MCF 10A (cell line): ENCODE data around the gene DVL1. TPM values are rescaled to one million over a fixed set of nuclear protein-coding genes. Genes with fewer than 3 reads are reported as not detected.

Experiments used
- BruUV-seq: library from RNA; stranded (reverse); fragments of 400-500 nt; replicated peaks from 2 replicates; lab custom pipeline; 2021; lab: Mats Ljungman, UMichigan
- CTCF ChIA-PET: fragments of 300-600 bp; sonication (Branson Sonifier 250); formaldehyde crosslinking; extraction: SDS; loops from one replicate; lab custom pipeline; 2021; ENCODE audit warnings: antibody characterized with exemption, inconsistent platforms; lab: Yijun Ruan, JAX
- POLR2A ChIA-PET: fragments of 300-600, 350-650 bp; sonication (Branson Sonifier 250); formaldehyde crosslinking; extraction: SDS; loops from one replicate; lab custom pipeline; 2020; ENCODE audit warnings: antibody characterized with exemption, inconsistent platforms; lab: Yijun Ruan, JAX
- DNase-seq: peaks from one replicate; pipeline ENCODE4 v3.0.0-alpha.2; 2018; ENCODE audit not compliant: unreplicated experiment
- H3K27ac Mint-ChIP-seq: one replicate; pipeline ENCODE4 v1.8.0; 2022; ENCODE audit warnings: mild to moderate bottlenecking, low read depth, mixed read lengths; ENCODE audit not compliant: unreplicated experiment
- H3K27me3 Mint-ChIP-seq: one replicate; pipeline ENCODE4 v1.8.0; 2022; ENCODE audit warnings: mixed read lengths; ENCODE audit not compliant: insufficient read depth, unreplicated experiment
- H3K36me3 Mint-ChIP-seq: one replicate; pipeline ENCODE4 v1.8.0; 2022; ENCODE audit warnings: mild to moderate bottlenecking, moderate library complexity, mixed read lengths; ENCODE audit not compliant: insufficient read depth, unreplicated experiment
- H3K4me1 Mint-ChIP-seq: one replicate; pipeline ENCODE4 v1.8.0; 2022; ENCODE audit warnings: mixed read lengths; ENCODE audit not compliant: insufficient read depth, unreplicated experiment
- H3K4me3 Mint-ChIP-seq: one replicate; pipeline ENCODE4 v1.8.0; 2022; ENCODE audit warnings: mild to moderate bottlenecking, moderate library complexity, mixed read lengths; ENCODE audit not compliant: unreplicated experiment
- H3K9me3 Mint-ChIP-seq: one replicate; pipeline ENCODE4 v1.8.0; 2022; ENCODE audit warnings: mixed read lengths; ENCODE audit not compliant: unreplicated experiment
- intact Hi-C: fragments of 100-400 bp; cut with micrococcal nuclease; formaldehyde crosslinking; loops from 2 replicates; pipeline ENCODE4 v1.14.1; 2022
- total RNA-seq: library from RNA; stranded (reverse); gene quantifications from 2 replicates; pipeline ENCODE4 v1.2.3, GENCODE V29; 2022
- TF ChIP-seq, protein P1 (sequence below): fragments of 200-600 bp; IDR thresholded peaks from one replicate; pipeline ENCODE4 v1.8.0; 2022; ENCODE audit warnings: antibody characterized with exemption, mild to moderate bottlenecking; ENCODE audit not compliant: unreplicated experiment

DVL1 gene
- total RNA-seq, 1 experiment from 2014 or later, result 113 TPM

DNA sequence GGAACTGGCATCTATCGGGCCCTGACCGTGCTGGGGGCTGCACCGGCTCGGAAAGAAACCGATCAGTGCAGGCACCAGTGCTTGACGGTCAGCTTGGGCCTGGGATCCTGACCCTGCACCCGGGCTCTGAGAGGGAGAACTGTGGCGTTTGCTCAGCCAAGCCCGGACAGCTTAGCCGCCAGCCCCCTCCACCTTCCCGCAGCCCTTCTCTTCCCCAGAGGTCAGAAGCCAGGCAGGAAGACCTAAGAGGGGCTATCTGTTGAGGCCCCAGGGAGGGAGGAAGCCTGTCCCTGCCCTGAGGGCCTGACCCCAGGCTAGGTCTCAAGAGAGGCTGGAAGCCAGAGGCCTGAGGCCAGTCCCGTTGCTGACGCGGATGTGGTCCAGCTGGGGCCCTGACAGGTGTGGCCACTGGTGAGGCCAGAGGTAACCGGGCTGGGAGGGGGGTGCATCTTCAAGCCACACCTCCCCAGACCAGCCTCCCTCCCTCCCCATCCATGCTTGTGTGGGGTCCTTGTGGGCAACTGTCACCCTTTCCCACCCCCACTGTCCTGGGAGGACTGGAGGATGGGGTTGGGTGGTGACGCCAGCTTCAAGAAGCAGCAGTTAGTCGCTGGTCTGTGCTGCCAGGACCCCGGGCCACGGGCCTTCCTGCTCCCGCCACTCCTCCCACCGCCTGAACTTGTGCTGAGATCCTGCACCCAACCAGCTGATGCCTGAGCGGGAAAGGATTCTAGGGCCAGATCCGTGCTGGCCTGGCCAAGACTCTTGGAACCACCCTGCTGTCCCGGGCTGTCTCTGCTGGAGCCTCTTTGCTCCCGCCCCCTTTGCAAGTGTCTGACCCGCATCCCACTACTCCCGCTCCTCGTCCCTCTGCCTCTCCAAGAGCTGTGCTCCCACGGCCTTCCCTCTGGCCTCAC, 2.6 kb upstream of the DVL1 start:
- Mint-ChIP-seq H3K9me3 (no peaks in the 10 kb centered on the region), H3K4me1 (peaks cover 10% of the 10 kb centered on the region), H3K4me3 (peak overlapping the region; percentile 60), H3K36me3 (peaks cover 5% of the 10 kb centered on the region), H3K27ac (peak overlapping the region; percentile 86), H3K27me3 (no peaks in the 10 kb centered on the region)
- POLR2A ChIA-PET, result interaction anchor here (0.7 to 2.0 kb wide), 4 partner anchors 18 to 47 kb away, joined by 4 to 7 read pairs (median 5); partner anchors contain the start of genes AURKAIP1 and CCNL2
- TF ChIP-seq, protein P1, sequence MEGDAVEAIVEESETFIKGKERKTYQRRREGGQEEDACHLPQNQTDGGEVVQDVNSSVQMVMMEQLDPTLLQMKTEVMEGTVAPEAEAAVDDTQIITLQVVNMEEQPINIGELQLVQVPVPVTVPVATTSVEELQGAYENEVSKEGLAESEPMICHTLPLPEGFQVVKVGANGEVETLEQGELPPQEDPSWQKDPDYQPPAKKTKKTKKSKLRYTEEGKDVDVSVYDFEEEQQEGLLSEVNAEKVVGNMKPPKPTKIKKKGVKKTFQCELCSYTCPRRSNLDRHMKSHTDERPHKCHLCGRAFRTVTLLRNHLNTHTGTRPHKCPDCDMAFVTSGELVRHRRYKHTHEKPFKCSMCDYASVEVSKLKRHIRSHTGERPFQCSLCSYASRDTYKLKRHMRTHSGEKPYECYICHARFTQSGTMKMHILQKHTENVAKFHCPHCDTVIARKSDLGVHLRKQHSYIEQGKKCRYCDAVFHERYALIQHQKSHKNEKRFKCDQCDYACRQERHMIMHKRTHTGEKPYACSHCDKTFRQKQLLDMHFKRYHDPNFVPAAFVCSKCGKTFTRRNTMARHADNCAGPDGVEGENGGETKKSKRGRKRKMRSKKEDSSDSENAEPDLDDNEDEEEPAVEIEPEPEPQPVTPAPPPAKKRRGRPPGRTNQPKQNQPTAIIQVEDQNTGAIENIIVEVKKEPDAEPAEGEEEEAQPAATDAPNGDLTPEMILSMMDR, result no peak
- CTCF ChIA-PET, result interaction anchor here (0.6 kb wide), 1 partner anchor 34 kb away, joined by 3 read pairs; no protein-coding TSS in a partner anchor
- intact Hi-C loops, result no loop called here
- BruUV-seq, result no TSS peak
- no peak for DNase-seq

DNA sequence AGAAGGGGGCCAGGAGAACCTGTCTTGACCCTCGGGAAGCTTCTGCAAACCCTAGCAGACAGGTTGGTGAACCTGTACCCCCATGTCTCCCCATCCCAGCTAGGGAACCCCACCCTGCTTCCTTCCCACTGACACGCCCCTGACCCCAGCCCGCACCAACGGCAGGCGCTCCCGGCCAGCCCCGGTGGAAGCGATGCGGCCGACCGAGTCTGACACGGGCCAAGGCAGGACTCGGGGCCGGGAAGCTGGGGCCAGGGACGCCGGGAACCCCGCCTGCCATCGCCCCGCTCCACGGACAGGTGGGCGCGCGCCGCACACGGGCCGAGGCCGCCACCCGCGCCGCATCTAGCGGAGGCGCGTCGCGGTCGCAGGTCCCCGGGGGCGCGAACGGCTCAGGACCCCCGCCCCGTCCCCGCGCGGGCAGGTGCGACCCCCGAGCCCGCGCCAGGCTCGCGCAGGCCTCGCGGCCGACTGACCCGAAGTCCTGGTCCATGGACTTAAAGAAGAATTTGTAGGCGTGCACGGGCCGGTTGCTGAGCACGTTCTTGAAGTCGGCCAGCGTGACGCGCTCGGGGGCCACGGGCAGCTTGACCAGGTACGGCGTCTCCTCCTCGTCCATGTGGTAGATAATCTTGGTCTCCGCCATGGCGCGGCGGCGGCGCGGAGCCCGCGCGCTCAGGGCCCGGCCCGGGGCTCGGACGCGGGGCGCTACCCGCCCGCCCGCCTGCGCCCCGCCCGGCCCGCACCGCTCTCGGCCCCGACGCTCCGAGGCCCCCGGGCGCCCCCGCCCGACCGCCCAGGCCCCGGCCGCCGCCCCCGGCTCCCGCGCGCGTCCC, 580 bp downstream of the DVL1 start:
- Mint-ChIP-seq H3K27me3 (no peaks in the 10 kb centered on the region), H3K36me3 (peaks cover 6% of the 10 kb centered on the region), H3K4me3 (peak overlapping the region; percentile 79), H3K9me3 (no peaks in the 10 kb centered on the region), H3K27ac (peak overlapping the region; percentile 84), H3K4me1 (peaks cover 13% of the 10 kb centered on the region)
- CTCF ChIA-PET, result interaction anchor here (0.6 to 1.2 kb wide), 7 partner anchors 14 to 52 kb away, joined by 3 to 7 read pairs (median 3); partner anchors contain the start of gene AURKAIP1
- intact Hi-C loops, result loop anchor here (1.0 kb wide), 1 partner anchor 40 kb away; the partner anchor contains the start of gene PUSL1
- no TSS peak for BruUV-seq
- TF ChIP-seq, protein P1, result no peak
- no peak for DNase-seq
- POLR2A ChIA-PET, result interaction anchor here (0.7 to 5.7 kb wide), 12 partner anchors 11 to 328 kb away, joined by 3 to 47 read pairs (median 4); partner anchors contain the start of genes AURKAIP1 and CCNL2

DNA sequence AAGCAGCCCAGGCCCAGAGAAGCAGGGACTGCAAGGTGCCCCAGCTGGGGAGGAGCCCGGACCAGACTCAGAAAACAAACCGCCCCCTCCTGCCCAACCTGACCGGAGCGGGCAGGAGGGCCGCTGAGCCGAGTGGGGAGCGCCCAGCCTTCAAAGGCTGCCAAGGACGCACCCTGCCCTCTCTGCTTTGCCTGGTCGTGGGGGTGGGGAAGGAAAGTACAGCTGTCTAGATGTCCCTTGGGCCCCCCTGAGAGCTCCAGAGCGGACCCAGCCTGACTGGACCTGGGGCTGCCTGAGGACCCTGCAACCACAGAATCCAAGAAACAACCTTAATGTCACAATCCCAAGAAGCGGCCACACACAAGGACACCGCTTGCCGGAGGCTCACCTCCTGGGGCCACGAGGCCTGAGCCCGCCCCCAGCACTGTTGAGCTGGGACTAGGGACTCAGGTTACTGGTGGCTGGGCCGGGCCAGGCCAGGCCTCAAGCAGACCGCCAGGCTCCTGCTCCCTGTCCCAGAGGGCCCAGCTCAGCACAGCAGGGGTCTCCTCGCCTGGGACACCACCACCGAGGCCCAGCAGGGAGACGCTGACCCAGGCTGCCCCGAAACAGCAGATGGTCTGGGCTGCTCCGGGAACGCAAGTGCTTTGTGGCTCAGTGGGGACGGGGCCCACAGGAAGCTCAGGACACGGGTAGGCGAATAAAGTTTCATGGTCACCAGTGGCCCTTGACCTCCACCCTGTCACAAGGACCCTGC, 1.4 kb downstream of the DVL1 start:
- ChIA-PET CTCF (interaction anchor here (0.5 to 1.2 kb wide), 13 partner anchors 13 to 364 kb away, joined by 3 to 7 read pairs (median 3); partner anchors contain the start of gene AURKAIP1), POLR2A (interaction anchor here (0.7 to 5.7 kb wide), 18 partner anchors 10 to 327 kb away, joined by 3 to 47 read pairs (median 4); partner anchors contain the start of genes AURKAIP1 and CCNL2)
- no peaks in the 10 kb centered on the region for H3K27me3 Mint-ChIP-seq
- peak; percentile 74 for DNase-seq
- intact Hi-C loops, result loop anchor here (1.0 kb wide), 1 partner anchor 40 kb away; the partner anchor contains the start of gene PUSL1
- peaks cover 13% of the 10 kb centered on the region for H3K36me3 Mint-ChIP-seq
- H3K9me3 Mint-ChIP-seq, result no peaks in the 10 kb centered on the region
- H3K27ac Mint-ChIP-seq, result peak overlapping the region; percentile 84
- TF ChIP-seq, protein P1, result no peak
- H3K4me3 Mint-ChIP-seq, result peak overlapping the region; percentile 79
- peaks cover 13% of the 10 kb centered on the region for H3K4me1 Mint-ChIP-seq
- TSS peak; percentile 28 for BruUV-seq
